ENCODE measurements around the gene NFKBIE.

DNA sequence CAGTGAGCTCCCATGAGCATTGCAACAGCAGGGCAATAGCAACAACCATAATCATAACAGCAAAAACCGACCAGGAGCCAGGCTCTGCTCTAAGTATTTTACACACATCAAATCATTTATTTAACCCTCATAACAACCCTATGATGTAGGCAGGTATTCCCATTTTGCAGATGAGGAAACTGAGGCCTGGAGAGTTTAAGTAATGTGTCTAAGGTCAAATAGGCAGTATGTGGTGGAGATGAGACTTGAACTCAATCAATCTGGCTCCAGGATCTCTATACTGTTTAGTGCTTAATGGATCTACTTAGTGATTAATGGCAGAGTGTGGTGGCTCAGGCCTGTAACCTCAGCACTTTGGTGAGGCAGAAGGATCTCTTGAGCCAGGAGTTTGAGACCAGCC lies 8.3 kb upstream of the NFKBIE start:
- TF ChIP-seq, protein P1, sequence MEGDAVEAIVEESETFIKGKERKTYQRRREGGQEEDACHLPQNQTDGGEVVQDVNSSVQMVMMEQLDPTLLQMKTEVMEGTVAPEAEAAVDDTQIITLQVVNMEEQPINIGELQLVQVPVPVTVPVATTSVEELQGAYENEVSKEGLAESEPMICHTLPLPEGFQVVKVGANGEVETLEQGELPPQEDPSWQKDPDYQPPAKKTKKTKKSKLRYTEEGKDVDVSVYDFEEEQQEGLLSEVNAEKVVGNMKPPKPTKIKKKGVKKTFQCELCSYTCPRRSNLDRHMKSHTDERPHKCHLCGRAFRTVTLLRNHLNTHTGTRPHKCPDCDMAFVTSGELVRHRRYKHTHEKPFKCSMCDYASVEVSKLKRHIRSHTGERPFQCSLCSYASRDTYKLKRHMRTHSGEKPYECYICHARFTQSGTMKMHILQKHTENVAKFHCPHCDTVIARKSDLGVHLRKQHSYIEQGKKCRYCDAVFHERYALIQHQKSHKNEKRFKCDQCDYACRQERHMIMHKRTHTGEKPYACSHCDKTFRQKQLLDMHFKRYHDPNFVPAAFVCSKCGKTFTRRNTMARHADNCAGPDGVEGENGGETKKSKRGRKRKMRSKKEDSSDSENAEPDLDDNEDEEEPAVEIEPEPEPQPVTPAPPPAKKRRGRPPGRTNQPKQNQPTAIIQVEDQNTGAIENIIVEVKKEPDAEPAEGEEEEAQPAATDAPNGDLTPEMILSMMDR (IDR thresholded peaks at IDR 0.05 in 2 of 3, conservative IDR thresholded peaks at IDR 0.05 in 1 of 3; ENCODE audit: borderline replicate concordance in 1 of 3, insufficient read depth in 1 of 3, low read depth in 2 of 3, low read length in 2 of 3) = no peak
- TF ChIP-seq EZH2 (IDR thresholded peaks at IDR 0.05) = no peak
- TF ChIP-seq, protein P2, sequence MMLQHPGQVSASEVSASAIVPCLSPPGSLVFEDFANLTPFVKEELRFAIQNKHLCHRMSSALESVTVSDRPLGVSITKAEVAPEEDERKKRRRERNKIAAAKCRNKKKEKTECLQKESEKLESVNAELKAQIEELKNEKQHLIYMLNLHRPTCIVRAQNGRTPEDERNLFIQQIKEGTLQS (IDR thresholded peaks at IDR 0.05) = no peak
- no peak for TF ChIP-seq YY1 (IDR thresholded peaks at IDR 0.05; ENCODE audit: extremely low read depth, insufficient replicate concordance, low read depth, low read length)
- no peak for TF ChIP-seq RAD21 (IDR thresholded peaks at IDR 0.05; ENCODE audit: low read depth)
- TF ChIP-seq POLR2A (IDR thresholded peaks at IDR 0.05; ENCODE audit: borderline replicate concordance, extremely low read depth, insufficient read depth, insufficient read length) = no peak

All from HCT116 (cell line).